GM12892 (cell line): ENCODE data around the gene PRDM10.

Source experiments
- POLR2A ChIP-seq: IDR thresholded peaks from 2 replicates; pipeline ENCODE4 v1.6.1; 2011; ENCODE audit warnings: low read depth, low read length, control low read depth
- POLR2AphosphoS5 ChIP-seq: IDR thresholded peaks from 2 replicates; pipeline ENCODE4 v1.6.1; 2011; ENCODE audit warnings: low read depth, low read length, control low read depth
- TAF1 ChIP-seq: IDR thresholded peaks from 2 replicates; pipeline ENCODE4 v1.6.1; 2011; ENCODE audit warnings: low read depth, mild to moderate bottlenecking, control low read depth, low read length, borderline replicate concordance

DNA sequence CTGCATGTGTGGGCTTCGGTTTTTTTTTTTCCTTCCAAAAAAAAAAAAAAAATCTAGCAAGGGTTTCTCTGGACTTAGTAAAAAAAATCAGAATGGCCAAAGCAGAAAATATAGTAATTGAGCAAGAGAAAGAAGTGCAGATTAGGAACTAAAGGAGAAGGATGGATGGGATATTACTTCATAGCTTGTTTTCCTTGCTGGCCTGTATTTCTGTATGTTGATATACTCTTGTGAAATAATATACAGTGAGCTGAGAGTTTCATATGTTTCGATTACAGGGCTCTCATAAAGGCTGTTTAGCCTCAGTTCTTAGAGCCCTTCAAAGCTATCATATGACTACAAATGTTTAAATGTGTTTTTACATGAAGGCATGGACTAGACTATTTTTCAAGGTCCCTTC is 72.9 kb downstream of the PRDM10 start:
- TF ChIP-seq POLR2AphosphoS5: no peak
- TF ChIP-seq POLR2A: no peak
- TF ChIP-seq TAF1: no peak
